B cell (primary cell): Measurements from ENCODE around the gene ZNF581. TPM values are rescaled to one million over a fixed set of nuclear protein-coding genes. Genes with fewer than 3 reads are reported as not detected.

ENCODE experiments used
- ATAC-seq: fragments of 200-7000 bp; cut with Tn5 transposase; one replicate; pipeline ENCODE4 v1.10.0; 2021; ENCODE audit warnings: low read depth, mild to moderate bottlenecking, moderate number of reproducible peaks, moderate library complexity
- CTCF ChIA-PET: fragments of 350-600 bp; sonication (Branson Sonifier 250); formaldehyde crosslinking; loops from one replicate; lab custom pipeline; 2021; ENCODE audit warnings: antibody characterized with exemption, inconsistent platforms; lab: Charles Lee
- POLR2A ChIA-PET: fragments of 350-600 bp; sonication (Branson Sonifier 250); formaldehyde crosslinking; loops from one replicate; lab custom pipeline; 2021; ENCODE audit warnings: antibody characterized with exemption; lab: Charles Lee
- DNase-seq: peaks from one replicate; pipeline ENCODE4 v3.0.0; 2013
- H2AFZ ChIP-seq: 2 replicates; pipeline ENCODE4 v1.6.1; 2012; ENCODE audit warnings: mild to moderate bottlenecking, low read depth, low read length; ENCODE audit not compliant: insufficient read depth, poor library complexity, severe bottlenecking
- H3K27ac ChIP-seq, 2 donors: 1 replicate in 1 of 2; 2 replicates in 1 of 2; pipeline ENCODE4 v1.5.1; 2012 to 2013; ENCODE audit warnings: low read length in 2 of 2, mild to moderate bottlenecking in 2 of 2, moderate library complexity in 1 of 2
- H3K27me3 ChIP-seq, 4 experiments: fragments of 200-600 bp in 1 of 4; sonication (generic) in 1 of 4; replicated peaks in 1 of 4; 1 replicate in 2 of 4; 2 replicates in 2 of 4; pipeline versions ENCODE4 v1.6.1 to v1.7.0; 2013 to 2016; ENCODE audit warnings: low read length in 3 of 4, mild to moderate bottlenecking in 2 of 4, mixed read lengths in 1 of 4, moderate library complexity in 1 of 4; ENCODE audit not compliant: insufficient read depth in 4 of 4, control insufficient read depth in 3 of 4; ENCODE audit errors: control extremely low read depth in 1 of 4
- H3K36me3 ChIP-seq, 2 experiments: replicated peaks in 1 of 2; 1 replicate in 1 of 2; 2 replicates in 1 of 2; pipeline versions ENCODE4 v1.6.1 to v1.7.1; 2013; ENCODE audit warnings: low read length in 1 of 2; ENCODE audit not compliant: insufficient read depth in 2 of 2, control insufficient read depth in 1 of 2; ENCODE audit errors: control extremely low read depth in 1 of 2, extremely low read depth in 1 of 2
- H3K4me1 ChIP-seq, 2 donors: fragments of 200-600 bp in 1 of 2; sonication (generic) in 1 of 2; 1 replicate in 1 of 2; 2 replicates in 1 of 2; pipeline versions ENCODE4 v1.5.1 to v1.6.1; 2013 to 2017; ENCODE audit warnings: low read length in 2 of 2; ENCODE audit not compliant: control insufficient read depth in 2 of 2, insufficient read depth in 2 of 2
- H3K4me2 ChIP-seq: replicated peaks from 2 replicates; pipeline ENCODE3; 2012; ENCODE audit warnings: mild to moderate bottlenecking, low read depth, low read length; ENCODE audit not compliant: poor library complexity, severe bottlenecking
- H3K4me3 ChIP-seq, 5 experiments: fragments of 200-600 bp in 1 of 5; sonication (generic) in 1 of 5; 1 replicate in 3 of 5; 2 replicates in 2 of 5; pipeline versions ENCODE4 v1.5.1 to v1.7.0; 2011 to 2016; ENCODE audit warnings: low read length in 4 of 5, mild to moderate bottlenecking in 4 of 5, low read depth in 2 of 5, control low read depth in 1 of 5, moderate library complexity in 1 of 5; ENCODE audit not compliant: insufficient read depth in 1 of 5; ENCODE audit errors: control extremely low read depth in 1 of 5, extremely low read depth in 1 of 5
- H3K79me2 ChIP-seq: fragments of 200-600 bp; sonication (generic); one replicate; pipeline ENCODE4 v1.6.0; 2016; ENCODE audit warnings: low read length; ENCODE audit not compliant: control insufficient read depth, insufficient read depth
- H3K9ac ChIP-seq: fragments of 200-600 bp; sonication (generic); 2 replicates; pipeline ENCODE4 v1.6.1; 2017; ENCODE audit warnings: mild to moderate bottlenecking, low read length, moderate library complexity
- H3K9me3 ChIP-seq, 3 donors: one replicate each; pipeline versions ENCODE4 v1.6.1 to v1.7.1; 2013; ENCODE audit warnings: low read length in 2 of 3; ENCODE audit not compliant: control insufficient read depth in 2 of 3, insufficient read depth in 1 of 3; ENCODE audit errors: control extremely low read depth in 1 of 3
- H4K20me1 ChIP-seq: 2 replicates; pipeline ENCODE4 v1.6.0; 2012; ENCODE audit warnings: mild to moderate bottlenecking, low read length; ENCODE audit not compliant: insufficient read depth, control insufficient read depth, poor library complexity, severe bottlenecking
- H3K27ac Mint-ChIP-seq: one replicate; pipeline ENCODE4 v1.8.0; 2021; ENCODE audit warnings: mixed read lengths
- H3K27me3 Mint-ChIP-seq: one replicate; pipeline ENCODE4 v1.8.0; 2021; ENCODE audit warnings: mixed read lengths
- H3K4me1 Mint-ChIP-seq: one replicate; pipeline ENCODE4 v1.8.0; 2021; ENCODE audit warnings: mixed read lengths
- H3K4me3 Mint-ChIP-seq: one replicate; pipeline ENCODE4 v1.8.0; 2021; ENCODE audit warnings: mixed read lengths
- H3K9me3 Mint-ChIP-seq: one replicate; pipeline ENCODE4 v1.8.0; 2022; ENCODE audit warnings: mixed read lengths; ENCODE audit not compliant: insufficient read depth
- CTCF ChIP-seq: fragments of 200-600 bp; IDR thresholded peaks from one replicate; pipeline ENCODE4 v1.8.0; 2022; ENCODE audit warnings: antibody characterized with exemption, mild to moderate bottlenecking
- EZH2 ChIP-seq: IDR thresholded peaks from 2 replicates; pipeline ENCODE4 v1.6.1; 2012; ENCODE audit warnings: borderline replicate concordance, low read depth, mild to moderate bottlenecking, moderate library complexity, low read length; ENCODE audit not compliant: insufficient read depth, poor library complexity, severe bottlenecking
- WGBS: methylation state at CpG from one replicate; pipeline ENCODE4 v1.1.5; 2013; ENCODE audit warnings: missing lambda C conversion rate; ENCODE audit not compliant: insufficient coverage; 5-methylcytosine and 5-hydroxymethylcytosine counted together
- intact Hi-C: fragments of 100-400 bp; cut with micrococcal nuclease; formaldehyde crosslinking; loops from one replicate; pipeline ENCODE4 v1.10.0; 2022
- polyA plus RNA-seq: library from polyadenylated mRNA; depleted of rRNA; stranded (reverse); fragments of >200 nt; gene quantifications from 2 replicates; pipeline ENCODE4 v1.2.3, GENCODE V29; 2012
- total RNA-seq, 2 donors: library from RNA; stranded (reverse); fragments of 120-200 nt in 1 of 2; gene quantifications; 1 replicate in 1 of 2; 2 replicates in 1 of 2; pipeline versions ENCODE4 v1.2.3 to v1.2.4, GENCODE V29; 2013 to 2022

The ZNF581 gene
- total and polyA plus RNA-seq, 2 donors (not counting 1 experiment from before 2014, with no cell fraction given) = 48.2 to 51.3 TPM

DNA sequence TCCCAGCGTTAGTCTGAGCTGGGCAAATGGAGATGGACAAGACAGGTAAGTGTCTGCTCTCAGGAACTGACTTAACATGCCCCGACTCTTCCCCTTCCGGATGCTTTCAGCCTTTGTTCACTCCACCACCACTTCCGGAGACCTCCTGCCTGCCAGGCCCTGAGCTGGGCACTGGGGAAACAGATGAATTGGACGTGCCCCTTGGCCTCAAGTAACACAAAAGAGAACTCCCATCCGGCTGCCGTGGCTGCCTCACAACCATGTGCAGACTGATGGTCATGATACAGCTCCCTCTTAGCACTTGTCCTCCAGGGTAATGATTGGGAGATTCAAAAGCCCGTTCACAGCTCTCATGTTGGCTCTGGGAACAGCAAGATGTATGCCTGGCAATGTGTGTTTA lies 26.0 kb upstream of the ZNF581 start:
- H3K9me3 Mint-ChIP-seq = no peaks in the 10 kb centered on the region
- Histone ChIP-seq H3K4me1 (peaks cover 4 to 6% of the 10 kb centered on the region in 2 donors), H3K27ac (no peak overlapping the region), H3K79me2 (peaks cover 22% of the 10 kb centered on the region), H3K27me3 (no peaks in the 10 kb centered on the region), H3K4me3 (no peak overlapping the region), H4K20me1 (peaks cover 21% of the 10 kb centered on the region), H3K9me3 (no peaks in the 10 kb centered on the region), H2AFZ (no peak overlapping the region), H3K36me3 (peaks cover 0 to 21% of the 10 kb centered on the region in 2 experiments), H3K9ac (no peak overlapping the region), H3K4me2 (no peak overlapping the region)
- no peaks in the 10 kb centered on the region for H3K27me3 Mint-ChIP-seq
- TF ChIP-seq EZH2 (no peak), CTCF (no peak)
- DNase-seq (no peak), ATAC-seq (no peak)
- H3K4me3 Mint-ChIP-seq = no peak overlapping the region
- peaks cover 10% of the 10 kb centered on the region for H3K4me1 Mint-ChIP-seq
- 97% methylated on average over 6 of the region's 8 CpGs for WGBS
- POLR2A ChIA-PET = interaction anchor here (0.5 to 1.2 kb wide), 2 partner anchors 11 to 17 kb away, joined by 3 to 6 read pairs; partner anchors contain the start of gene ZNF865
- intact Hi-C loops = no loop called here
- CTCF ChIA-PET = interaction anchor here (0.9 to 3.0 kb wide), 3 partner anchors 11 to 476 kb away, joined by 3 to 18 read pairs (median 6); no protein-coding TSS in a partner anchor
- H3K27ac Mint-ChIP-seq = peak overlapping the region; percentile 48

DNA sequence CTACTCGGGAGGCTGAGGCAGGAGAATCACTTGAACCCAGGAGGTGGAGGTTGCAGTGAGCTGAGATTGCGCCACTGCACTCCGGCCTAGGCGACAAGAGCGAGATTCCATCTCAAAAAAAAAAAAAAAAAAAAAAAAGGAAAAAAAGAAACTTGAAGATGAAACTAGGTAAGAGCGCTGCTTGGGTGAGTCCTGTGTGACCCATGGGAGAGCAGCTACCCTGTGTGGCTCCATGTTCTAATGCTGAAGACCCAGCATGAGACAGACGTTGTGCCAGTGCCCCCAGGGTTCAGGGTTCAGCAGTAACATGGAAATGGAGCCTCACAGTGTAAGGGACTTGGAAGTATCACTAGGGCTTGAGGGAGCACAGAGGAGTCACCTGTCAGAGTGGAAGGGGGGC lies 25.0 kb upstream of the ZNF581 start:
- ChIA-PET CTCF (interaction anchor here (0.6 to 3.0 kb wide), 3 partner anchors 12 to 83 kb away, joined by 4 to 18 read pairs (median 6); no protein-coding TSS in a partner anchor), POLR2A (interaction anchor here (1.2 kb wide), 1 partner anchor 12 kb away, joined by 6 read pairs; the partner anchor contains the start of gene ZNF865)
- intact Hi-C loops = no loop called here
- Histone ChIP-seq H3K4me2 (no peak overlapping the region), H3K36me3 (peaks cover 0 to 21% of the 10 kb centered on the region in 2 experiments), H4K20me1 (peaks cover 14% of the 10 kb centered on the region), H3K9me3 (no peaks in the 10 kb centered on the region), H3K27ac (no peak overlapping the region), H3K9ac (no peak overlapping the region), H3K4me3 (no peak overlapping the region), H3K4me1 (peaks cover 0 to 1% of the 10 kb centered on the region in 2 donors), H3K27me3 (no peaks in the 10 kb centered on the region), H3K79me2 (peaks cover 18% of the 10 kb centered on the region), H2AFZ (no peak overlapping the region)
- no peak for DNase-seq
- no peak for TF ChIP-seq EZH2
- no peak for TF ChIP-seq CTCF
- no peaks in the 10 kb centered on the region for H3K9me3 Mint-ChIP-seq
- H3K4me1 Mint-ChIP-seq = peaks cover 4% of the 10 kb centered on the region
- H3K27me3 Mint-ChIP-seq = no peaks in the 10 kb centered on the region
- WGBS = 96% methylated on average over 2 of the region's 7 CpGs
- no peak overlapping the region for H3K4me3 Mint-ChIP-seq
- H3K27ac Mint-ChIP-seq = no peak overlapping the region
- ATAC-seq = no peak
